ENCODE data around the gene PLIN1. TPM values are rescaled to one million over a fixed set of nuclear protein-coding genes. Genes with fewer than 3 reads are reported as not detected.

Gene PLIN1
- total RNA-seq, 1 experiment from 2014 or later = 0.09 TPM

GRCh38 chr15:89629829-89630228 lies 49.3 kb downstream of the PLIN1 start:
- Histone ChIP-seq H3K9me3 (ENCODE audit: control insufficient read depth, low read depth, low read length) (no peaks in the 10 kb centered on the region), H3K79me1 (ENCODE audit: insufficient read depth, low read depth, low read length, poor library complexity, severe bottlenecking) (no peaks in the 10 kb centered on the region), H2AK5ac (ENCODE audit: insufficient read length, low read length) (no peak overlapping the region), H3T11ph (ENCODE audit: low read length) (no peak overlapping the region), H4K20me1 (ENCODE audit: control insufficient read depth, insufficient read depth, insufficient read length) (no peaks in the 10 kb centered on the region), H3K9ac (ENCODE audit: extremely low read depth, insufficient read length, low read length) (no peak overlapping the region), H2BK20ac (ENCODE audit: low read depth, low read length, poor library complexity, severe bottlenecking) (no peak overlapping the region), H3K27ac (ENCODE audit: insufficient read length, low read depth, low read length) (no peak overlapping the region), H3K23me2 (ENCODE audit: insufficient read length, low read depth, low read length, poor library complexity, severe bottlenecking) (no peaks in the 10 kb centered on the region), H3K23ac (ENCODE audit: insufficient read length, low read depth, low read length) (no peak overlapping the region), H3K79me2 (ENCODE audit: insufficient read depth, low read length) (no peaks in the 10 kb centered on the region), H3K27me3 (ENCODE audit: insufficient read depth, low read length) (no peaks in the 10 kb centered on the region), H3K4ac (ENCODE audit: low read depth, low read length) (no peak overlapping the region), H3K14ac (ENCODE audit: insufficient read depth, low read length) (no peak overlapping the region), H3K56ac (ENCODE audit: insufficient read length, low read depth, low read length) (no peak overlapping the region), H2BK15ac (ENCODE audit: low read depth, low read length) (no peak overlapping the region), H3K4me2 (ENCODE audit: insufficient read depth, insufficient read length, low read length) (no peak overlapping the region), H2AFZ (ENCODE audit: low read length) (no peak overlapping the region), H4K8ac (replicated peaks; ENCODE audit: insufficient read length, low read depth, low read length) (no peak overlapping the region), H2BK12ac (ENCODE audit: insufficient read length, low read depth, low read length) (no peak overlapping the region), H2BK120ac (ENCODE audit: low read depth, low read length, poor library complexity, severe bottlenecking) (no peak overlapping the region), H3K18ac (ENCODE audit: insufficient read length, low read depth, low read length) (no peak overlapping the region), H4K5ac (ENCODE audit: insufficient read length, low read depth, low read length) (no peak overlapping the region), H2BK5ac (ENCODE audit: insufficient read length, low read length) (no peak overlapping the region), H4K91ac (ENCODE audit: insufficient read length, low read depth, low read length) (no peak overlapping the region), H3K4me1 (ENCODE audit: insufficient read depth, low read length) (no peaks in the 10 kb centered on the region)
- Mint-ChIP-seq H3K36me3 (ENCODE audit: insufficient read depth in 1 of 3, low read depth in 3 of 3) (peaks cover 78 to 97% (median 95%) of the 10 kb centered on the region in 3 experiments), H3K4me1 (peaks cover 0 to 4% of the 10 kb centered on the region in 2 experiments; a peak in 1 of 4 replicates), H3K9me3 (peaks cover 21 to 32% of the 10 kb centered on the region in 2 experiments), H3K27ac (peak overlapping the region in 2 of 3 experiments; percentile 44 to 55; a peak in 2 of 7 replicates), H3K4me3 (no peak overlapping the region), H3K27me3 (ENCODE audit: low read depth) (peaks cover 5% of the 10 kb centered on the region)
- WGBS (ENCODE audit: extremely low coverage, insufficient read length, low lambda C conversion rate) = no CpG with 5 or more reads among the region's 5 CpGs
- TF ChIP-seq CTCF (conservative IDR thresholded peaks at IDR 0.05) = no peak
- DNase-seq = no peak
